ENCODE data around the gene COPS6.

The COPS6 gene

DNA sequence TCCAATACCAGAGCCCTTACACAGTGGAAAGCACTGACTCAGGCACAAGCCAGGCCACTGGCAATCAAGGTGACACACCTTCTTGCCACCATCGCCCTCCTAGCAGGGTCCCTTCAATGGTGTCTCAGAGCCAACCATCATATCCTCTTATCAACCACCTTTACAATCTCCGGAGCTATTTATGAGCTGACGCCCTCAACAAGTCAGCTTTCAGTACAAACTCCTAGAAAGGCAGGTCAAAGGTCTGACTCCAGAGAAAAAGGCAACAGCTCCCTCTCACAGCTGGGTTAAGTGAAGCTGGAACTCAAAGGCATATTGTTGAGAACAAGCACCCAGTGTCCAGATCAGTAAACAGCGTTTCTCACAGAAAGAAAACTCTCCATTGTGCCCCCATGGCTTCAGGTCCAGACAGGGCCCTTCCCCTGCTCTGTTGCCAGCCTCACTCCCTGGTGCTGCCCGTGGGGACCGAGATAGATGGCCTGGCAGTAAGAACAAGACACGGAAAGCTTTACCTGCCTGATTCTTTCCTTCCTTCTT lies 9.7 kb upstream of the COPS6 start:
- FAIRE-seq, result no peak

DNA sequence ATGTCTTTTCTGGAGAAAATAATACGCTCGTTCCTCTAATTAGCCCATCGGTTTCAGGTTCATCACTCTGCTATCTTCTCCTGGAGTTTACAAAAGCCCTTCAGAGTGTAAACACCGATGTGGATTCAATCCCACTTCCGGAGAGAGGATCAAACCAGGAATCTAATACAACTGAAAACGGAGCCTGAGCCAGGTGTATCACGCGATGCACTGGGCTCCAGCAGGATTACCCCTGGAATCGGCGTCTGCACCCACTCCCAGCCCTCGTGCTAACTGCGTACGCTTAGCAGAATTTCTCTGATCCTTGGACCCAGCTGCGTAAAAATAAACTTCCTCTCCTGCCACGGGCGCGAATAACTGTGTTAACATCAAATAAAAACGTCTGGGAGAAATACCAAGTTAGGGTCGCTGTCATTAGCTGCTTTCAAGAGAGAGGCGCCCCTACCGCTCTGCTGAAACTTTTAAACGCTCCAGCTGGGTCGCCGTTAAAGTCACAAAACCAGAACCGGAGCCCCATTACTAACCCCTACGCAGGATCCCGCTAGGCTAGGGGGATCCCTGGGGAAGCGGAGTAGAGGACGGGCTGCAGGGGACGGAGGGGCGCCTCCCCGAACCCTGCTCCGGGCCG lies 7.7 kb upstream of the COPS6 start:
- TF ChIP-seq, protein P1, sequence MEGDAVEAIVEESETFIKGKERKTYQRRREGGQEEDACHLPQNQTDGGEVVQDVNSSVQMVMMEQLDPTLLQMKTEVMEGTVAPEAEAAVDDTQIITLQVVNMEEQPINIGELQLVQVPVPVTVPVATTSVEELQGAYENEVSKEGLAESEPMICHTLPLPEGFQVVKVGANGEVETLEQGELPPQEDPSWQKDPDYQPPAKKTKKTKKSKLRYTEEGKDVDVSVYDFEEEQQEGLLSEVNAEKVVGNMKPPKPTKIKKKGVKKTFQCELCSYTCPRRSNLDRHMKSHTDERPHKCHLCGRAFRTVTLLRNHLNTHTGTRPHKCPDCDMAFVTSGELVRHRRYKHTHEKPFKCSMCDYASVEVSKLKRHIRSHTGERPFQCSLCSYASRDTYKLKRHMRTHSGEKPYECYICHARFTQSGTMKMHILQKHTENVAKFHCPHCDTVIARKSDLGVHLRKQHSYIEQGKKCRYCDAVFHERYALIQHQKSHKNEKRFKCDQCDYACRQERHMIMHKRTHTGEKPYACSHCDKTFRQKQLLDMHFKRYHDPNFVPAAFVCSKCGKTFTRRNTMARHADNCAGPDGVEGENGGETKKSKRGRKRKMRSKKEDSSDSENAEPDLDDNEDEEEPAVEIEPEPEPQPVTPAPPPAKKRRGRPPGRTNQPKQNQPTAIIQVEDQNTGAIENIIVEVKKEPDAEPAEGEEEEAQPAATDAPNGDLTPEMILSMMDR (IDR thresholded peaks at IDR 0.05; ENCODE audit: insufficient read depth, missing control alignments), result no peak
- no peak for DNase-seq (ENCODE audit: insufficient read length, low spot score)
- no peak for FAIRE-seq

More for the DNA sequence above, 9.7 kb upstream of the COPS6 start:
- TF ChIP-seq, protein P1 (IDR thresholded peaks at IDR 0.05; ENCODE audit: insufficient read depth, missing control alignments), result no peak
- DNase-seq (ENCODE audit: insufficient read length, low spot score), result no peak

DNA sequence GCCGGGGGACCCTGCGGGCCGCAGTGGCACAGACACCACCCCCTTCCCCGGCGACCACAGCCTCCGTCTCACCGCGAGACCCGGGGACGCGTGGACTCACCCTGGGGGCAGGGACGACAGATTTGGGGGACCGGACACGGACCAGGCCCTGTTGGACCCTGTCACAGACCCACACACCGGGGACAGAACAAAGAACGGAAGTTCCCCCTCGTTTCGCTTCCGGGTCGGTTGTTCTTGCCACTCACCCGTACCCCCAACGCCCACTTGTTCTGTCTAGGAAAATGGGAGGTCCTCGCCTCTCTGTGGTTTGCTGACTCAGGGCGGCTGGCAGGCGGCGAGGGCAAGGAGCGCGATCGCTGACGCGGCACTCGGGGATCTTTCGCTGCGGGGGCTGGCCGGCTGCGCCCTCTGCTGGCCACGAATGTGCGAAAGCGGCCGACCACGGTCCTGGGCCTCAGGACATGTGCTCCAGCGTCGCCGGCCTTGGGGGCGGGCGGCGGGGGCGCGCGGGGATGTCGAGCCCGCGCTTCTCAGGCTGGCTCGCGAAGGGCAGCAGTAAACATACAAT lies 7.2 kb upstream of the COPS6 start, which contains the start of gene ZNF3:
Gene ZNF3 (minus strand): TSS at position 189 of the 568 bp plus-strand sequence. CDS start 4,366 bp downstream, outside the sequence.
- FAIRE-seq (no peak), DNase-seq (ENCODE audit: insufficient read length, low spot score) (peak; percentile 70)
- TF ChIP-seq, protein P1 (IDR thresholded peaks at IDR 0.05; ENCODE audit: insufficient read depth, missing control alignments), result peak; percentile 83

GRCh38 chr7:100082978-100083377 lies 5.8 kb upstream of the COPS6 start:
- FAIRE-seq (no peak), DNase-seq (ENCODE audit: insufficient read length, low spot score) (no peak)
- TF ChIP-seq, protein P1 (IDR thresholded peaks at IDR 0.05; ENCODE audit: insufficient read depth, missing control alignments), result no peak

- no peak for FAIRE-seq
These were observed 3.3 kb upstream of the COPS6 start for GRCh38 chr7:100085515-100085914.

GRCh38 chr7:100087055-100087750 lies 1.6 kb upstream of the COPS6 start:
- TF ChIP-seq, protein P1 (IDR thresholded peaks at IDR 0.05; ENCODE audit: insufficient read depth, missing control alignments), result no peak
- FAIRE-seq, result no peak
- DNase-seq (ENCODE audit: insufficient read length, low spot score), result no peak

More at GRCh38 chr7:100085515-100085914, 3.3 kb upstream of the COPS6 start:
- no peak for DNase-seq (ENCODE audit: insufficient read length, low spot score)
- TF ChIP-seq, protein P1 (IDR thresholded peaks at IDR 0.05; ENCODE audit: insufficient read depth, missing control alignments), result no peak

All from D721Med (cell line).